Measurements from ENCODE around the gene STX1A.
"Not testable (repeated sequence)": the region's sequence is repeated elsewhere in the genome, so short reads cannot be mapped to it uniquely, and the experiment has no call there.

Gene STX1A

DNA sequence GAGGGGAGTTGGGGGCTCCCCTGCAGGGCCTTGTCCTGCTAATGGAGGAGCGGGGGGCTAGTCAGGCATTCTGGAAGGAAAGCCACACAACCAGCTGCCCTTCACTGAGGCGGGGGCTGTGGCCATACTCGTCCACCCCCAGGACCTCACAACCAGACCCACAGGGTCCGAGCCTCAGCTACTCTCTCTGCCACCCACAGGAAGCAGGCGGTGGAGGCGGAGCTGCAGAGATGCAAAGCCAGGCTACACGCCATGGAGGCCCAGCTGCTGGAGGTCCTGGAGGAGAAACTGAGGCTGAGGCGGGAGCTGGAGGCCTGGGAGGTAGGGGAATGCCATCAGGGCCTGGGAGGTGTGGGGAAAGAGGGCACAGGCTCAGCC is 16.0 kb upstream of the STX1A start:
- DNase-seq (ENCODE audit: low read depth) = no peak

DNA sequence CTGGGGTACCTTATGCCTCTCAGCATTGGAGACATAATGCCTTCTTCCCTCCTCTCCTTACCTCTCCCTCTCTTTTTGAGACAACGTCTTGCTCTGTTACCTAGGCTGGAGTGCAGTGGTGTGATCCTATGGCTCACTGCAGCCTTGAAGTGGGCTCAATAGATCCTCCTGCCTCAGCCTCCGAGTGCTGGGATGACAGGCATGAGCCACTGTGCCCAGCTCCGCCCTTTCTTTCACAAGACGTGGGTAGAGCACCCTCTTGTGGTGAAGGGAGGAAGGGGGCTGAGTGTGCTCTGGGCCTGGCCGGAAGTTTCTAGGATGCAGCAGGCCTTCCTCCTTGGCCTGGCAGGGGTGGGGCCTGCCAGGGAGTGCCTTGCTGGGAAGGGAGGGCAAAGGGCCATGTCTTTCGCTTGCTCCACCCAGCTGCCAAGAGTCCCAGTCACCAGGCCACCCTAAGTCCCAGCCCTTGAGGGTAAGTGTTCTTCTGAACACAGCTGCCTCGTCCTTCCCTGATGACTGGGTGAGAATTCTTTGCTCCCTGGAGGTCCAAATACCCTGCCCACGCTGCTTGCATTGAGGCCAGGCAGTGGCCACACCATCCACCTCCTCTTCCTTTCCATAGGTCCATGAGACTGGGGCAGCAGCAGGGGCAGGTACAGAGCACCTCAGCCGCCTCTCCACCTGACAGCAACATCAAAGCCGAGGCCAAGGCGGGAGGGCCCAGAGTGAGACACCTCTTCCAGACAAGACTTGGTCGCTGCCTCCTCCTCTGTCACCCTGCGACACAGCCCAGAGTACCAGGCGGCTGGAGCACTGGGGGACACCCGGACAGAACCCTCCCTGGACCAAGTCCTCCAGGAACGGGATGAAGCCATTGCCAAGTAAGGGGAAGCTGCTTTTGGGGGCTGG is 15.4 kb upstream of the STX1A start:
- peak; percentile 76 for DNase-seq (ENCODE audit: low read depth)

DNA sequence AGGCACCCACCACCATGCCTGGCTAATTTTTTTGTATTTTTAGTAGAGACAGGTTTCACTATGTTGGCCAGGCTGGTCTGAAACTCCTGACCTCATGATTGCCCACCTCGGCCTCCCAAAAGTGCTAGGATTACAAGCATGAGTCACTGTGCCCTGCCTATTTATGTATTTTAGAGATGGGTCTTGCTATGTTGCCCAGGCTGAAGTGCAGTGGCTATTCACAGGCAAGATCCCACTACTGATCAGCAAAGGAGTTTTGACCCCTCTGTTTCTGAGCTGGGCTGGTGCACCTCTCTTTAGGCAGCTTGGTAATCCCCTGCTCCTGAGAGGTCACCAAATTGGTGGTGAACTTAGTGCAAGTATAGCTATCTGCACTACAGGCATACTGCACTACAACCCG is 12.9 kb upstream of the STX1A start:
- no peak for DNase-seq (ENCODE audit: low read depth)

DNA sequence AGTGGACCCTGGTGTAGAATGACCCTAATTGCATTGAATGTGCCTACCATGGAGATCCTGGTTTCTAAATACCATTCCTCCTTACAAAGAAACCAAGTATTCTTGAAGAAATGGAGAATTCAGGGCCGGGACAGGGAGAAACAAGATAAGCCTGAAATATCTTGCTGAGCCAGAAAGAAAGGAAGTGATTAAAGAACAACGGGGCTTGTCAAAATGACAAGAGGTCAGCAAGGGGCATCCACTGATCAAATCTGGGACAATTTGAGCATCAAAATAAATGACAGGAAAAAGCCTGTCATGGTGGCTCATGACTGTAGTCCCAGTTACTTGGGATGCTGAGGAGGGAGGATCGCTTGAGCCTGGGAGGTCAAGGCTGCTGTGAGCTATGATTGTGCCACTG is 11.0 kb upstream of the STX1A start:
- no peak for DNase-seq (ENCODE audit: low read depth)

DNA sequence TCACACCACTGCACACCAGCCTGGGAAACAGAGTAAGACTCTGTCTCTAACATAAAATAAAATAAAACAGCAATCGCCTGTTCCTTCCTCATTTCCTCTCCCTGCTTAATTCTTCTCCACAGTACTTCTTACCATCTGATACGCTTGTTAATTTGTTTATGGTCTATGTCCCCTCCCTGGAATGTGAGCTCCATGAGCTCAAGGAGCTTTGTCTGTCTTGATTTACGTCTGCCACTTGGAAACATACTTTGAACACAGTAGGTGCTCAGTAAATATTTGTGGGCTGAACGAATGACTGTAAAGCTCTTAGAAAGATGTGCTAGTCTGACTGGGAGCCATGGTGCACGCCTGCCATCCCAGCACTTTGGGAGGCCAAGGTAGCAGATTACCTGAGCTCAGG is 9.1 kb upstream of the STX1A start:
- no peak for DNase-seq (ENCODE audit: low read depth)

DNA sequence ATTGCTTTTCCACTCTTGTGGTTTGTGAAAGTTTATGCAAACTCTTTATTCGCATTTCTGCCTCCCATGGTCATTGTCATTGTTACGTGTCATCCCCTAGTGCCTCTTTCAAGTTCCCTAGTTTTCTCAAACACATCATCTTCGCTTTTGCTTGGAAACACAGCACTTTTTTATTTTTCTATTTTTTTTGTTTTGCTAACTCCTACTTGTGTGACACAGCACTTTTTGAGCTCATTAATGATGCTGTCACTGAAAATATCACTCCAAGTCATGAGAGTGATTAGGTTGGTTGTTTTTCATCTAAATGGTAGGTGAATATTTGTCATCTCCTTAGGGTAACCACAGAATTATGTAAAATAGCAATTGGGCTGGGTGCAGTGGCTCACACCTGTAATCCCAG is 8.5 kb upstream of the STX1A start:
- DNase-seq (ENCODE audit: low read depth) = no peak

DNA sequence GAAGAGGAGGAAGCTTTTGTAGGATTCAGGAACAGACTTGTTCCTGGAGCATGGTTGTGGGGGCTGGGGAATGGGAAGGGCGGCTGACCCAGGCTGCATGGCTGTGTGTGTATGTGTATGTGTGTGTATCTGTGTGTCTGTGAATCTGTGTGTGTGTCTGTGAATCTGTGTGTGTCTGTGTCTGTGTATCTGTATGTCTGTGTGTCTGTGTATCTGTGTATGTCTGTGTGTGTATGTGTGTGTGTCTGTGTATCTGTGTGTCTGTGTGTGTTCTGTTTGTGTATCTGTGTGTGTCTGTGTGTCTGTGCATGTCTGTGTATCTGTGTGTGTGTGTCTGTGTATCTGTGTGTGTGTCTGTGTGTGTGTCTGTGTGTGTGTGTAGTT is 6.6 kb upstream of the STX1A start:
- DNase-seq (ENCODE audit: low read depth) = no peak

DNA sequence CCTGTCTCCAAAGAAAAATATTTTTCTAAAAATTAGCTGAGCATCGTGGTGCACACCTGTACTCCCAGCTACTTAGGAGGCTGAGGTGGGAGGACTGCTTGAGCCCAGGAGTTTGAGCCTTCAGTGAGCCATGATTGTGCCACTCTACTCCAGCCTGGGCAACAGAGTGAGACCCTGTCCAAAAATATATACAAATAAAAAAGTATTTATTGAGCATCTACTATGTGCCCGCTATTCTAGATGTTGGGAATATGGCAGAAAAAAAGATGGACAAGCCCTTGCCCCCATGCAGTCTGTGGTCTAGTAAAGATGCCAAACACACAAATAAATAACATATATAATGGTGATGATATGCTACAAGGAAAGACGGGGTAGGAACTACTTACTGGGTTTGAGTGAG is 4.3 kb upstream of the STX1A start:
- no peak for DNase-seq (ENCODE audit: low read depth)

DNA sequence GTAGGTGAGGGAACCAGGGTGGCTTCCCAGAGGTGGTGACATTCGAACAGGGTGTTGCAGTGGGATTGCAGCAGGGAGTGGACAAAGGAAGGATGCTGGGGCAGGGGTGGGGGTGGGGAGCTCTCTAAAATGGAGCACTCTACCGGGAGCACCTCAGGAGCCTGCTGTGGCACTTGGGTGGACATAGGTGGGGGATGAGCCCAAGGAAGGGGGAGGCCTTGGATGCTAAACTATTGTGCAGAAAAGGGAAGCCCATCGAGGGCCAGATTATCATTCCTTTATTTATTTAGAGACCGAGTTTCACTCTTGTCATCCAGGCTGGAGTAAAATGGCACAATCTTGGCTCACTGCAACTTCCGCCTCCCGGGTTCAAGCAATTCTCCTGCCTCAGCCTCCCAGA is 3.3 kb upstream of the STX1A start:
- DNase-seq (ENCODE audit: low read depth) = no peak

DNA sequence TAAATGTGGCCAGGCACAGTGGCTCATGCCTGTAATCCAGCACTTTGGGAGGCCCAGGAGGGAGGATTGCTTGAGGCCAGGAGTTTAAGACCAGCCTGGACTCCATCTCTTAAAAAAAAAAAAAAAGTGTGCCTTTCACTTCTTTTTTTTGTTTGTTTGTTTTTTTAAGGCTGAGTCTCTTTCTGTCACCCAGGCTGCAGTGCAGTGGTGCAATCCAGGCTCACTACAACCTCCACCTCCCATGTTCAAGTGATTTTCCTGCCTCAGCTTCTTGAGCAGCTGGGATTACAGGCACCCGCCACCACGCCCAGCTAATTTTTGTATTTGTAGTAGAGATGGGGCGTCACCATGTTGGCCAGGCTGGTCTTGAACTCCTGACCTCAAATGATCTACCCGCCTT is 2.7 kb upstream of the STX1A start:
- not testable (repeated sequence) for DNase-seq (ENCODE audit: low read depth)

DNA sequence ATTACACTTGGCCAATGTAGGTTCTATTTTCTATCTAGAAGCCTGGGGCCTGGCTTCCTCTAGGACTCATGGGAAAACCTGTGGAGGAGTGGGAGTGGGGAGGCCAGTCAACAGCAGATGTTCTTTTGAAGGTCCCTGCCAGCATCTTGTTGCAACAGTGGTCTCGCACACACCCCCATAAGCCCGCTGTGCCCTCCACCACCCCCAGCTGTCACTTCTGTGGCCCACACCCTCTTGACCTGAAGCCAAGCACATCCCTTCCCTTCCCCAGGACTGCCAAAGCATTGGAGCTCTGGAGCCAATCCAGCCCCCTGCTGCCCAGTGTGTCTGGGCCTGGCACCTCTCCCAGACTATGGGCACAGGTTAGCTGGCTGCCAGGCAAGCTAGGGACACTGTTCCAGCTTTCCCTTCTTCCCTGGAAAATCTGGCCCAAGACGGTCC is 1.9 kb upstream of the STX1A start:
- DNase-seq (ENCODE audit: low read depth) = no peak

DNA sequence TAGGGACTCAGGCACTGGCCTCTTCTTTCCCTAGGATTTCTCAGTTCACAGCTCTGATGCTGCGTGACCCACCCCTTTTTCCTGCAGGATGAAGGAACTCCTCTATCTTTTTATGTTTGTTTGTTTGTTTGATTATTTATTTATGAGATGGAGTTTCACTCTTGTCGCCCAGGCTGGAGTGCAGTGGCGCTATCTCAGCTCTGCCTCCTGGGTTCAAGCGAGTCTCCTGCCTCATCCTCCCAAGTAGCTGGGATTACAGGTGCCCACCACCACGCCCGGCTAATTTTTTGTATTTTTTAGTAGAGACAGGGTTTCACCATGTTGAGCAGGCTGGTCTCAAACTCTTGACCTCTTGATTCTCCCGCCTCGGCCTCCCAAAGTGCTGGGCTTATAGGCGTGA is 974 bp upstream of the STX1A start:
- not testable (repeated sequence) for DNase-seq (ENCODE audit: low read depth)

DNA sequence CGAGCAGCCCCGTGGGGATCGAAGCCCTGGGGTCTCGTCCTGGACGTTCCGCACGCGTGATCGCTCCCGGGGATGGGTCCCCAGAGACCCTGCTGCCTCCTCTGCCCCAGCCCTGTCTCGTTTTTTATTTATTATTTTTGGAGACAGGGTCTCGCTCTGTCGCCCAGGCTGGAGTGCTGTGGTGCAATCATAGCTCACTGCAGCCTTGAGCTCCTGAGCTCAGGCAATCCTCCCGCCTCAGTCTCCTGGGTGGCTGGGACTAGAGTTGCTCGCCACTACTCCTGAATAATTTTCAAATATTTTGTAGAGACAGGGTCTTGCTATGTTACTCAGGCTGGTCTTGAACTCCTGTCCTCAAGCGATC is 319 bp upstream of the STX1A start:
- no peak for DNase-seq (ENCODE audit: low read depth)

DNA sequence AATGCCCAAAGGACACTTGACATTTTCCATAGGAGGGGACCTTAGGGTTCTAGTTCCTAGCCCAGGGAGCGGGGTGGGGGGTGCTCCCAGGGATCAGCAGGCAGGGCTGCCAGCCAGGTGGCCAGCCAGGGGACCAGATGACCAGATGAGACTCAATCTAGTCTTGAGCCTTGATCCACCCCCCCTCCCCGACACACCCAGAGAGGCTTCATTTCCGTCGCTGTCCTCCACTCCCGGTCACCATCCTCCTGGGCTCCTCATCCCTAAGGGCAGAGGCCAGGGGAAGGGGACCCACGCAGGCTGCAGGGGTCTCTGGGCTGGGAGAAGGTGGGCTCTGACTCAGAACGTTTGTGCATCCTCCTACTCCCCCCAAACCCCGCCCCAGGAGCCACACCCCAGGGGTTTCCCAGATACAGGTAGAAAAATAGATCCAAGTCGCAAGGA is 1.0 kb downstream of the STX1A start:
- no peak for DNase-seq (ENCODE audit: low read depth)

DNA sequence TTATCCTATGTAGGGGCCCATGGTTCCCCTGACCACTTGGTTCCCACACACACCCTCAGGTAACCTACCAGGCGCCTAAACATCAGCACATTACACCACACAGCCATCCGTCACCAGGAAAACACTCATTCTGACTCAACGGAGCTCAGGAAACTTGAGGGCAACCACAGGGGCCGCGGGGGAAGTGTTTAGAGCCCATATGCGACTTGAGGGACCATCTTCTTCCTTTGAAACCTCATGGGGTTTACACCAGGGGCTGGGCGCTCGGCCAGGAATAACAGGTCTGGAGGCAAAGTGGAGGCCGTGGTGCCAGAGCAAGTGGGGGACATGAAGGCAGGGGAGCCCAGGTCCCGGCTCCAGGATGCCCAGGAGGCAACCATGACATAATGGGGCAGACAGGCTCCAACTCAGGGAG is 1.5 kb downstream of the STX1A start:
- peak; percentile 42 for DNase-seq (ENCODE audit: low read depth)

DNA sequence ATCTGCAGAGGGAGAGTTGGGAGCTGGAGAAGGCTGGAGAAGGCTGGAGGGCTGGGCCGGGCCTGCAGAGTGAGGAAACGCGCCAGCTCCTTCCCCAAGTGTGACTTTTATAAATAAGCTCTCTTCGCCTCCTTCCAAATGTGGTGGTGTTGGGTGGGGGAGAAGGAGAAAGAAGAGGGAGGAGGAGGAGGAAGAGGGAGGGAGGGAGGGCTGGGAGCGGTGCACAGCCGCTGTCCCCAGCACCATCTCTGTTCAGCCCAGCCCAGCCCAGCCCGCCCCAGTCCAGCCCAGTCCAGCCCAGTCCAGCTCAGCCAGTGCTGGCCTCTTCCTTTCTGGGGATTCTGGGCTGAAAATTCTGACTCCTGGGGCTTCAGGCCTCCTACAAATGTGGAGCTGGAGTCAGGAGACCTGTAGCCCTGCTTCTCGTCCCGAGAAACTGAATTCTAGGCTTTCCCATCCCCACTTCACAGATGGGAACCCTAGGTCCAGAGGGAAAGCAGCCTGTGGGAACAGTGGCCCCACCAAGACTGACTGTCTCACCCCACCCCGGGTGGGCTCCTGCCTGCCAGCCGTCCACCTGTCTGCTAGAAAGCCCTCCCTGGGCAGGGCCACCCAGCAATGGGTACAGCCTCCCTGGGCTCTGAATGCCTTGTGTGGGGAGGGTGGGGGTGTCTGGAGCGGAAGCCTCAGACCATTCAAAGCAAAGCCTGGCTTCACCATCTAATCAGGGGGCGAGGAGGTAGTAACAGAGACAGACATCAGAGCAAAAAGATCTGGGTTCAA is 2.3 kb downstream of the STX1A start:
- no peak for DNase-seq (ENCODE audit: low read depth)

DNA sequence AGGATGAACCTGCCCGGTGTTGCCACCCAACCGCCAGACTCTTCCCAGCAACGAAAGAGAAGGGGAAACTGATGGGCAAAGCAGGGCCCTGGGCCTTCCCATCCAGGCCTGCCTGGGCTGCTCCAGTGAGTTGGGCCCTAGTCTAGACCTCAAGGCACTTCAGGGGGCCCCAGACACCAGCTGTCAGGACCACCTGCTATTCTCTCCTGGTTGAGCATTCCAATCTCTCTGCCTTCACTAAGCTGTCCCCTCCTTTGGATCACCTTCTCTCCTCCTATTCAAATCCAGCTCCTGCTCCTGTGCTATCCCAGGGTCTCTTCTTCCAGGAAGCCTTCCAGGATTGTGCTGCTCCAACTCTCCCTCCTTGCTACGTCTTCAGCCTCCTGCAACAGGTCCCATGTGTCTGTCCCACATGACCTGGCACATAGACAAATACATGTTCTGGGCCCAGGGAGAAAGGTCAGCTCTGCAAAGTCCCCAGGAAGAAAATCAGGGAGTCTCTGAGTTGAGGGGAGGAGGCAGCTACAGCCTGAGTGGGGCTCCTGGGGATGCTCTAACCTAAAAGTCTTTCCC is 3.1 kb downstream of the STX1A start:
- no peak for DNase-seq (ENCODE audit: low read depth)

DNA sequence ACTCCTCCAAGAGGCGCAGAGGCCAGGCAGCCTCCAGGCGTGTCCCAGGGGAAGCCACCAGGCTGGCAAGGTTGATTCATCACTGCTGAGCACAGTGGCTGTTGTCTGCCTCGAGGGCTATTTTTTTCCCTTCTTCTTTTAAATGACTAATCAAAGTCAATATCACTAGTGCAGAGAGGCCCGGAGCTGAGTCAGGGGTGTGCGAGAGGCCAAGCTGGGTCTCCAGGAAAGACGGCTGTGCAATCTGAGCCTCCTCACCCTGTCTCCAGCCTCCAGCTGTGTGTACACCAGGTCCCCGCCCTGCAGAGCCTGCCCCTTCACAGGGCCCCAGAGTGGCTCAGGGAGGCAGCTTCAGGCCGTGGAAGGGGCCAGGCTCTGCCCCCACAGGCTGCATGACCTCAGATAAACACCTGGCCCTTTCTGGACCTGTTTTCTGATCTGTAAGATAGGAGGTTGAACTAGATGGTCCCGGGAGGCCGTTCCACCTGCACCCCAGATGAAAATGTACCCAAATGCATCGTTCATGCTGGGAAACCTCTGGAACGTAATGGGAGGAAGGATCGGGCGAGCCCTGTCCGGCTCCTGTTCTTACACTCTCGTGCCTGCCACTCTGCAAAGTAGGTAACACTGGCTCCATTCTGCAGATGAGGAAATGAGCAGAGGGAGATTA is 3.7 kb downstream of the STX1A start:
- DNase-seq (ENCODE audit: low read depth) = no peak

DNA sequence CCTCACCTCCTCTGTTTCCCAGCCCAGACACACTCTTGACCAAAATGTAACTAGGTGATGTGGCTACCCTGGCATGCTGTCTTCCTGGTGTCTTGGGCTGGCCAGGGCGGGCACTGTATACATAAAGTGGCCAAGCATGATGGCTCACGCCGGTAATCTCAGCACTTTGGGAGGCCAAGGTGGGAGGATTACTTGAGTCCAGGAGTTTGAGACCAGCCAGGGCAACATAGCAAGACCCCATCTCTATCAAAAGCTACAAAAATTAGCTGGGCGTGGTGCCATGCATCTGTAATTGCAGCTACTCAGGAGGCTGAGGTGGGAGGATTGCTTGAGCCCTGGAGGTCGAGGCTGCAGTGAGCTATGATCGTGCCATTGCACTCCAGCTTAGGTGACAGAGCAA is 6.2 kb downstream of the STX1A start:
- not testable (repeated sequence) for DNase-seq (ENCODE audit: low read depth)

DNA sequence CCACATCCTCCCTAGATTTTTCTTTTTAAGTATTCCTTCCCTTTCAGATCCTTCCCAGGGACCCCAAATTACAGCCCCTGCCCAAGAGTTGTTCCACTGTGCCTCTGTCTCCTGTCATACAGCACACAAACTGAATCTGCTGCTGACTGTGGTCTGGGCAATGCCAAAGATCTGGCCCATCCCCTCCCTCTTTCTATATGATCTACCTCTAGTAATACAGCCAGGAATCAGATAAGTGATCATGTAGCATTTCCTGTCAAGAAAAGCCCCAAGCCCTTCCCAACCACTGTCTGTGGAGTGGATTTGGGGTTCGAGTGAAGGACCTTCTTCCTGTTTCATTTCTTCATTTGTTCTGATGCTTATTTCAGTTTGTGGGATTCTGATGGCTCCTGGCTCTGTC is 6.7 kb downstream of the STX1A start:
- no peak for DNase-seq (ENCODE audit: low read depth)

DNA sequence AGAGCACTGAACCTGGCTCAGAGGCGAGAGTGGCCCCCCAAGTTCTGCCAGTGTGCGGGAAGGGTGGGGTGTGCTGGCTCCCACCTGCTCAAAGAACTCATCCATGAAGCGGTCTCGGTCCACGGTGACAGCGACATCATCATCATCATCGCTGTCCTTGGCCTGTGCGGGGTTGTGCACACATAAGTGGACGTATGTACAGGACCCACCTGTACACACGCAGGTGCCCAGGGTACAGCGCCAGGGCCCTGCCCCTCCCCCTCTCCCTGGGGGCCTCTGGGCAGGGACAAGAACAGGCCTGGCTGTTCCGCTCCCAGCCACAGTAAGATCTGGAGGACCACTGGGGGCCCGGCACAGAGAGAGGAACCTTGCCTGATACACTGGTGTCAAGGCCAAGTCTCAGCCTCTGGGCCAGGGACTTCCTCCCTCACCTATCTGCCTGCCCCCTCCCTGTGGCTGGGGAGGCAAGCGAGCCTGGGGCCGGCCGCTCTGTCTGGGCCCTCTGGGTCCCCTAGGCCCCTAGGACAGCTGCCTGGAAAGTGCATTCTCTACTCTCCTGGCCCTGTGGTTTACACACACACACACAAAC is 10.4 kb downstream of the STX1A start:
- DNase-seq (ENCODE audit: low read depth) = no peak

DNA sequence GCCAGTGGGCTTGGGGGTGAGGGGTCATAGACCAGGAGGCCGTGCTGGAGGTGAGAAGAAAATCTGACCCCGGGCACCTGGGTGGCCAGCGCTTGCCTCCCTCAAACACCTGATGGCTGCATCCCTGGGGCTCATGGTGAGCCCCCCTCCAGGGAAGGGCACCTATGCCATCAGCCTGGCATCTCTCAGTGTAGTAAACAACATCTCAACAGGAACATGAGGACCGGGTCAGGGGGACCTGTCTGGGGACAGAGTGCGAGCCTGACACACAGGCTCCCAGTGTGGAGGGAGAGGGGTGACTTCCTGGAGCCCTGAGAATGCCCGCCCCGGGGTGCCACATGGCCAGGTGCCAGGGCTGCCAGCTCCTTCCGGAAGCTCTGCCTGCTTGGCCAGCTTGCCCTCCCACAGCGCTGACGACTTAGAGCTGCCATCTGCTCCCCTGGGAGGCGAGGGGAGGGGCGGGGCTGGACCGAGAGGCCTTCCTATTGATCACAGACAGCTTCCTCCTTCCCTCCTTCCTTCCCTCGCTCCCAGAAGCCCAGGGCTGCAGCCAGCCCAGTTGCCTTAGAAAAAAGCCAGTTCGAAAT is 12.3 kb downstream of the STX1A start:
- DNase-seq (ENCODE audit: low read depth) = no peak
